ENCODE results near the gene REV1.

- TF ChIP-seq CTCF (IDR thresholded peaks at IDR 0.05) (no peak), POLR2A (IDR thresholded peaks at IDR 0.05) (no peak)
Measured at GRCh38 chr2:99382143-99382542, 107.7 kb downstream of the REV1 start.

Measured in thyroid gland (tissue), 4 donors.